GM12878 (cell line): ENCODE measurements around the gene TP53RK. TPM values are rescaled to one million over a fixed set of nuclear protein-coding genes. Genes with fewer than 3 reads are reported as not detected.

Source experiments
- ATAC-seq: fragments of 200-7000 bp; cut with Tn5 transposase; 3 replicates; pipeline ENCODE4 v1.9.1; 2020; ENCODE audit warnings: mild to moderate bottlenecking, moderate library complexity
- BruUV-seq: library from RNA; stranded (reverse); fragments of 400-500 nt; replicated peaks from 2 replicates; lab custom pipeline; 2021; lab: Mats Ljungman, UMichigan
- CTCF ChIA-PET: fragments of 300-600 bp; sonication (Branson Sonifier 250); formaldehyde crosslinking; extraction: SDS; loops from one replicate; lab custom pipeline; 2021; ENCODE audit warnings: inconsistent platforms; lab: Yijun Ruan, JAX
- POLR2A ChIA-PET: fragments of 350-600 bp; formaldehyde crosslinking; extraction: SDS; loops from one replicate; lab custom pipeline; 2021; ENCODE audit warnings: inconsistent platforms; lab: Charles Lee
- RAD21 ChIA-PET: fragments of 300-600 bp; sonication (Branson Sonifier 250); formaldehyde crosslinking; loops from one replicate; lab custom pipeline; 2023; ENCODE audit warnings: antibody characterized with exemption; ENCODE audit not compliant: unreplicated experiment; lab: Charles Lee
- SMC1A ChIA-PET: fragments of 300-600 bp; sonication (Branson Sonifier 250); formaldehyde crosslinking; loops from one replicate; lab custom pipeline; 2023; ENCODE audit not compliant: unreplicated experiment, uncharacterized antibody; lab: Charles Lee
- DNase-seq: peaks from one replicate; pipeline ENCODE4 v3.0.0-alpha.2; 2011; ENCODE audit warnings: low read depth, low spot score
- FAIRE-seq: peaks from 3 replicates; lab custom pipeline; 2011; peaks lifted over from hg19 to GRCh38; lab: Jason Lieb, UNC
- H2AFZ ChIP-seq: 2 replicates; pipeline ENCODE4 v1.6.0; 2011; ENCODE audit warnings: low read depth, low read length, control low read depth; ENCODE audit not compliant: control insufficient read depth
- H3K27ac ChIP-seq: 2 replicates; pipeline ENCODE4 v1.5.1; 2011; ENCODE audit warnings: control low read depth; ENCODE audit not compliant: control insufficient read depth, insufficient read depth
- H3K27me3 ChIP-seq, 2 experiments: replicated peaks in 1 of 2; 2 replicates each; pipeline versions ENCODE4 v1.6.0 to v1.6.1; 2011; ENCODE audit warnings: low read length in 1 of 2; ENCODE audit not compliant: control insufficient read depth in 2 of 2, insufficient read depth in 2 of 2
- H3K36me3 ChIP-seq, 2 experiments: 2 replicates each; pipeline ENCODE4 v1.5.1; 2011; ENCODE audit warnings: low read length in 1 of 2; ENCODE audit not compliant: control insufficient read depth in 2 of 2, insufficient read depth in 2 of 2
- H3K4me1 ChIP-seq: 2 replicates; pipeline ENCODE4 v1.6.1; 2011; ENCODE audit warnings: mild to moderate bottlenecking, low read length, moderate library complexity, mixed read lengths; ENCODE audit not compliant: control insufficient read depth, insufficient read depth
- H3K4me2 ChIP-seq: 2 replicates; pipeline ENCODE4 v1.6.0; 2011; ENCODE audit warnings: control low read depth; ENCODE audit not compliant: control insufficient read depth, insufficient read depth
- H3K4me3 ChIP-seq: fragments of 200-600 bp; sonication (generic); 2 replicates; pipeline ENCODE4 v1.5.1; 2016
- H3K79me2 ChIP-seq: 2 replicates; pipeline ENCODE4 v1.6.0; 2011; ENCODE audit warnings: low read length; ENCODE audit not compliant: control insufficient read depth, insufficient read depth
- H3K9ac ChIP-seq: 2 replicates; pipeline ENCODE4 v1.8.0; 2011; ENCODE audit warnings: low read length, control low read depth, mixed read lengths; ENCODE audit not compliant: control insufficient read depth, insufficient read depth
- H3K9me3 ChIP-seq: replicated peaks from 3 replicates; pipeline ENCODE4 v1.5.1; 2011; ENCODE audit warnings: mild to moderate bottlenecking, low read length; ENCODE audit not compliant: control insufficient read depth, insufficient read depth
- H4K20me1 ChIP-seq: 2 replicates; pipeline ENCODE4 v1.6.0; 2011; ENCODE audit not compliant: control insufficient read depth, insufficient read depth
- EED ChIP-seq: sonication (generic); IDR thresholded peaks from 2 replicates; pipeline ENCODE4 v1.6.1; 2016; ENCODE audit warnings: antibody characterized with exemption, low read depth
- JUNB ChIP-seq: IDR thresholded peaks from 2 replicates; pipeline ENCODE4 v1.6.1; 2016; ENCODE audit warnings: antibody characterized with exemption, mild to moderate bottlenecking
- KAT2A ChIP-seq: conservative IDR thresholded peaks from 2 replicates; pipeline ENCODE4 v1.6.1; 2011; ENCODE audit warnings: low read depth, low read length; ENCODE audit not compliant: control insufficient read depth
- NFYA ChIP-seq: IDR thresholded peaks from 2 replicates; pipeline ENCODE4 v1.6.1; 2011; ENCODE audit warnings: low read depth, mild to moderate bottlenecking, low read length, improper control_type of control experiment, borderline replicate concordance
- SMAD5 ChIP-seq: IDR thresholded peaks from 2 replicates; pipeline ENCODE4 v1.6.1; 2016; ENCODE audit warnings: antibody characterized with exemption, low read depth
- SMARCA5 ChIP-seq: fragments of 450-650 bp; IDR thresholded peaks from 2 replicates; pipeline ENCODE4 v1.6.1; 2017; ENCODE audit warnings: mild to moderate bottlenecking
- SMC3 ChIP-seq: IDR thresholded peaks from 2 replicates; pipeline ENCODE4 v1.6.1; 2011; ENCODE audit warnings: low read length, improper control_type of control experiment, borderline replicate concordance
- TAF1 ChIP-seq: IDR thresholded peaks from 2 replicates; pipeline ENCODE4 v1.6.1; 2011; ENCODE audit warnings: mild to moderate bottlenecking, low read depth, low read length, borderline replicate concordance
- WGBS: methylation state at CpG from one replicate; pipeline ENCODE4 v1.1.6; 2016; ENCODE audit warnings: low lambda C conversion rate; ENCODE audit not compliant: insufficient replicate concordance, insufficient coverage; ENCODE audit errors: missing lambda C conversion rate; 5-methylcytosine and 5-hydroxymethylcytosine counted together
- in situ Hi-C: fragments of 300-500 bp; cut with MboI; formaldehyde crosslinking; loops from 9 replicates; pipeline ENCODE4 v1.14.3; 2018; ENCODE audit warnings: mixed read lengths
- intact Hi-C: fragments of 100-400 bp; cut with micrococcal nuclease; formaldehyde crosslinking; loops from one replicate; pipeline ENCODE4 v1.14.2; 2022; ENCODE audit not compliant: unreplicated experiment
- polyA plus RNA-seq, 11 experiments: library from polyadenylated mRNA; depleted of rRNA in 4 of 11; unstranded in 6 of 11; stranded (reverse) in 5 of 11; fragments of >200 nt; fragmentation: Nextera tagmentation in 4 of 11; fragmentation: Illumina TruSeq in 1 of 11; extraction: Ambion mirVana in 4 of 11; extraction: Trizol in 1 of 11; gene quantifications; 1 replicate in 1 of 11; 2 replicates in 10 of 11; pipeline versions ENCODE4 v1.2.1 to v1.2.3, GENCODE V29; 2011 to 2016; ENCODE audit warnings: inconsistent platforms in 2 of 11, missing spikeins in 2 of 11, low read depth in 1 of 11
- total RNA-seq, 4 experiments: library from RNA; depleted of rRNA in 3 of 4; stranded (reverse); fragments of >200 nt in 3 of 4; fragmentation: Illumina TruSeq in 1 of 4; extraction: Trizol in 1 of 4; gene quantifications; 2 replicates each; pipeline versions ENCODE4 v1.2.1 to v1.2.3, GENCODE V29; 2013 to 2021
- TF ChIP-seq, protein P1 (sequence below): IDR thresholded peaks from 2 replicates; pipeline ENCODE4 v1.6.1; 2012; ENCODE audit warnings: mild to moderate bottlenecking, low read depth, low read length

Gene TP53RK
- total and polyA plus RNA-seq, 10 of the 15 experiments (the other 5 are each of a cell fraction or from before 2014, with no cell fraction given) = 3.8 to 23.1 (median 16.1) TPM

GRCh38 chr20:46724343-46724959 lies 35.2 kb upstream of the TP53RK start (continued):
- TF ChIP-seq SMAD5 (no peak), EED (no peak), SMARCA5 (no peak), SMC3 (no peak), JUNB (no peak)

DNA sequence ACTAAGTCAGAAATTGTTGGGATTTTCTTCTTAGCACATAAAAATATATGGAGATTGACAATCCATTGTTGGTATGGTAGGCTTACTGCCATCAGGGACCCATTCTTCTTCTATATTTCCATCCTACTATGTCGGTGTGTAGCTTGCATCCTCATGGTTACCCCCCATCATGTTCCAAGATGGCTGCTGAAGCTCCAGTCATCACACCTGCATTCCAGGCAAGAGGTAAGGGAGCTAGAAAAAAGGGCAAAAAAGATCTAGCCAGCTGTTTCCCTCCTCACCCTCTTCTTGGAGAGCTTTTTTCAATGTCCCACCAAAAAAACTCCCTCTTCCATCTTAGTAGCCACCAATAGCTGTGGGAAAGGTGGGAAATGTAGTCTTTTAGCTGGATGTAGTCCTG lies 33.8 kb upstream of the TP53RK start:
- no peaks in the 10 kb centered on the region for H3K79me2 ChIP-seq
- no peak overlapping the region for H3K4me2 ChIP-seq
- no peaks in the 10 kb centered on the region for H3K27me3 ChIP-seq
- no peaks in the 10 kb centered on the region for H3K36me3 ChIP-seq
- TF ChIP-seq, protein P1, sequence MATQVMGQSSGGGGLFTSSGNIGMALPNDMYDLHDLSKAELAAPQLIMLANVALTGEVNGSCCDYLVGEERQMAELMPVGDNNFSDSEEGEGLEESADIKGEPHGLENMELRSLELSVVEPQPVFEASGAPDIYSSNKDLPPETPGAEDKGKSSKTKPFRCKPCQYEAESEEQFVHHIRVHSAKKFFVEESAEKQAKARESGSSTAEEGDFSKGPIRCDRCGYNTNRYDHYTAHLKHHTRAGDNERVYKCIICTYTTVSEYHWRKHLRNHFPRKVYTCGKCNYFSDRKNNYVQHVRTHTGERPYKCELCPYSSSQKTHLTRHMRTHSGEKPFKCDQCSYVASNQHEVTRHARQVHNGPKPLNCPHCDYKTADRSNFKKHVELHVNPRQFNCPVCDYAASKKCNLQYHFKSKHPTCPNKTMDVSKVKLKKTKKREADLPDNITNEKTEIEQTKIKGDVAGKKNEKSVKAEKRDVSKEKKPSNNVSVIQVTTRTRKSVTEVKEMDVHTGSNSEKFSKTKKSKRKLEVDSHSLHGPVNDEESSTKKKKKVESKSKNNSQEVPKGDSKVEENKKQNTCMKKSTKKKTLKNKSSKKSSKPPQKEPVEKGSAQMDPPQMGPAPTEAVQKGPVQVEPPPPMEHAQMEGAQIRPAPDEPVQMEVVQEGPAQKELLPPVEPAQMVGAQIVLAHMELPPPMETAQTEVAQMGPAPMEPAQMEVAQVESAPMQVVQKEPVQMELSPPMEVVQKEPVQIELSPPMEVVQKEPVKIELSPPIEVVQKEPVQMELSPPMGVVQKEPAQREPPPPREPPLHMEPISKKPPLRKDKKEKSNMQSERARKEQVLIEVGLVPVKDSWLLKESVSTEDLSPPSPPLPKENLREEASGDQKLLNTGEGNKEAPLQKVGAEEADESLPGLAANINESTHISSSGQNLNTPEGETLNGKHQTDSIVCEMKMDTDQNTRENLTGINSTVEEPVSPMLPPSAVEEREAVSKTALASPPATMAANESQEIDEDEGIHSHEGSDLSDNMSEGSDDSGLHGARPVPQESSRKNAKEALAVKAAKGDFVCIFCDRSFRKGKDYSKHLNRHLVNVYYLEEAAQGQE = no peak
- TF ChIP-seq KAT2A = no peak
- TF ChIP-seq NFYA = no peak
- no peak for TF ChIP-seq TAF1
- H3K4me1 ChIP-seq = no peaks in the 10 kb centered on the region
- in situ Hi-C loops (no loop called here), intact Hi-C loops (no loop called here)
- H3K9ac ChIP-seq = no peak overlapping the region
- RAD21 ChIA-PET = no interaction called here
- H3K9me3 ChIP-seq = no peaks in the 10 kb centered on the region; the same call in 2 of the 3 replicates
- no peak for DNase-seq
- no peak for ATAC-seq
- SMC1A ChIA-PET = no interaction called here
- no peaks in the 10 kb centered on the region for H4K20me1 ChIP-seq
- POLR2A ChIA-PET = no interaction called here
- CTCF ChIA-PET = interaction anchor here (0.6 to 1.2 kb wide), 2 partner anchors 32 to 809 kb away, joined by 4 read pairs; no protein-coding TSS in a partner anchor
- H3K4me3 ChIP-seq = no peak overlapping the region
- FAIRE-seq = no peak
- 6% methylated on average over 1 of the region's 1 CpG for WGBS
- no TSS peak for BruUV-seq
- no peak overlapping the region for H2AFZ ChIP-seq
- no peak overlapping the region for H3K27ac ChIP-seq
